NCI-H345 (cell line): ENCODE measurements around the gene FUOM.
"Not testable (repeated sequence)": the region's sequence is repeated elsewhere in the genome, so short reads cannot be mapped to it uniquely, and the experiment has no call there.

Source experiments
- DNase-seq: peaks from one replicate; lab custom pipeline; 2025; lab: John Stamatoyannopoulos, UW

FUOM gene

DNA sequence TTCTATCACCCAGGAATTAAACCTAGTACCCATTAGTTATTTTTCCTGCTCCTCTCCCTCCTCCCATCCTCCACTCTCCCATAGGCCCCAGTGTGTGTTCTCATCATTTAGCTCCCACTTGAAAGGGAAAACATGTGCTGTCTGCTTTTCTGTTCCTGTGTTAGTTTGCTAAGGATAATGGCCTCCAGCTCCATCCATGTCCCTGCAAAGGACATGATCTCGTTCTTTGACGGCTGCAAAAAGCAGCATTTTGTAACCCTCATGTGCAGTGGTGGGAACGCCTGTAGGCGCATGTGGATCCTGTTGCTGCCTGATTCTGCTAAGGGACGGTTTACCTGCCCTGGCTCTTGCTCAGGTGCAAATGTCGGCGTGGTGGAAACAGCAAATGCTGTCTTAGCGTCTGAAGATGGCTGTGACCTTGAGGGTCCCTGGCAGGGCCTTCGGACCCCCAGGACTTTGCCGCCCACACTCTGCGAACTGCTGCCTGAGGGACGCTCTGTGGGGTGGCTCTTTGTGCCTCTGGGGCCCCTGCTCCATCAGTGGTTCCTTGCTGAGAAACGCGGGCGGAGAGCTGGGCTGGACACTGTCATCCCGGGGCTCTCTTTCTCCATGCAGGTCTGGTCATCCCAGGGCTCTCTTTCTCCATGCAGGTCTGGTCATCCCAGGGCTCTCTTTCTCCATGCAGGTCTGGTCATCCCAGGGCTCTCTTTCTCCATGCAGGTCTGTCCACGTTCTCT lies 30.6 kb upstream of the FUOM start:
- DNase-seq, result no peak

DNA sequence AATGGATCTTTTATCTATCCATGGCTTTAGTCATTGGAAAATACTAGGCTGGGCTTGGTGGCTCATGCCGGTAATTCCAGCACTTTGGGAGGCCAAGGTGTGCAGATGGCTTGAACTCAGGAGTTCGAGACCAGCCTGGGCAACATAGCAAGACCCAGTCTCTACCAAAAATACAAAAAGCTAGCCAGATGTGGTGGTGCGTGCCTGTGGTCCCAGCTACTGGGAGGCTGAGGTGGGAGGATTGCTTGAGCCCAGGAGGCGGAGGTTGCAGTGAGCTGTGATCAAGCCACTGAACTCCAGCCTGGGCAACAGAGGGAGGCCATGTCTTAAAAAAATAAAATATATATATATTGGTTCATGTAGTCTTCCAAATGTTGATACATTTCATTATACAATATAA lies 29.1 kb upstream of the FUOM start:
- DNase-seq, result not testable (repeated sequence)

- DNase-seq, result no peak
Observed at GRCh38 chr10:133385214-133385613, 27.4 kb upstream of the FUOM start.

DNA sequence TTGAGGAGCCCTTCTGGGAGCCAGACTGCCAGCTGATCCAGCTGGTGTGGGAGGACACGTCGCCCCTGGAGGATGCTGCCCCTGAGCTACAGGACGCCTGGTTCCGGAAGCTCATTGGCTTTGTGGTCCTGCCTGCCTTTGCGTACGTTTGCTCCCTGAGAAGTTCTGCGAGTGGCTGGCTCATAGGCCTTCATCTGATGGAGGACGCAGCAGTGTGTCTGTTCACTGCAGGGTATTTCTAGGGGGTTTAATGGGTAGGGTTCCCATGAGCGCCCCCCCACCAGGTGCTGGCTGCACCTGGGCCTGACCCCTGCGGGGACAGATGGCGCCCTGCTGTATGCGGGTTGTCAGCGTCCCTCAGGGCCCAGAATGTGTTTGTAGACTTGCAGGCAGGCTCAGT lies 26.3 kb upstream of the FUOM start:
- no peak for DNase-seq

DNA sequence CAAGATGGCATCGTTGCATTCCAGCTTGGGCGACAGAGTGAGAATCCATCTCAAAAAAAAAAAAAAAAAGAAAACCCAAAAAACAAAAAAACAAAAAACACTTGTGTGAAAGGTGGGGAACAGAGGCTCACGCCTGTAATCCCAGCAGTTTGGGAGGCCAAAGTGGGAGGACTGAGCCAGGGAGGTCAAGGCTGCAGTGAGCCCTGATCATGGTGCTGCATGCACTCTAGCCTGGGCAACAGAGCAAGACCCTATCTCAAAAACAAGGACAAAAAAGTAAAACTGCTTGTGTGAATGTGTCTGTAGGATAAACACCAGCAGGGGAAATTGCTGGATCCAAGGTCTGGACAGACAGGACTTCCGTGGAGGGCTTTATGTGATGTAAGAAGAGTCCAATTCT lies 25.7 kb upstream of the FUOM start:
- no peak for DNase-seq

GRCh38 chr10:133381036-133381435 lies 23.2 kb upstream of the FUOM start:
- DNase-seq, result no peak

- no peak for DNase-seq
Observed at GRCh38 chr10:133379801-133380666, 22.2 kb upstream of the FUOM start.

GRCh38 chr10:133379152-133379800 lies 21.5 kb upstream of the FUOM start, which contains the start of gene PAOX:
Gene PAOX, plus strand, starts transcription at chr10:133379262. Its CDS starts 55 bp downstream, at chr10:133379317.
- DNase-seq, result peak; percentile 19

DNA sequence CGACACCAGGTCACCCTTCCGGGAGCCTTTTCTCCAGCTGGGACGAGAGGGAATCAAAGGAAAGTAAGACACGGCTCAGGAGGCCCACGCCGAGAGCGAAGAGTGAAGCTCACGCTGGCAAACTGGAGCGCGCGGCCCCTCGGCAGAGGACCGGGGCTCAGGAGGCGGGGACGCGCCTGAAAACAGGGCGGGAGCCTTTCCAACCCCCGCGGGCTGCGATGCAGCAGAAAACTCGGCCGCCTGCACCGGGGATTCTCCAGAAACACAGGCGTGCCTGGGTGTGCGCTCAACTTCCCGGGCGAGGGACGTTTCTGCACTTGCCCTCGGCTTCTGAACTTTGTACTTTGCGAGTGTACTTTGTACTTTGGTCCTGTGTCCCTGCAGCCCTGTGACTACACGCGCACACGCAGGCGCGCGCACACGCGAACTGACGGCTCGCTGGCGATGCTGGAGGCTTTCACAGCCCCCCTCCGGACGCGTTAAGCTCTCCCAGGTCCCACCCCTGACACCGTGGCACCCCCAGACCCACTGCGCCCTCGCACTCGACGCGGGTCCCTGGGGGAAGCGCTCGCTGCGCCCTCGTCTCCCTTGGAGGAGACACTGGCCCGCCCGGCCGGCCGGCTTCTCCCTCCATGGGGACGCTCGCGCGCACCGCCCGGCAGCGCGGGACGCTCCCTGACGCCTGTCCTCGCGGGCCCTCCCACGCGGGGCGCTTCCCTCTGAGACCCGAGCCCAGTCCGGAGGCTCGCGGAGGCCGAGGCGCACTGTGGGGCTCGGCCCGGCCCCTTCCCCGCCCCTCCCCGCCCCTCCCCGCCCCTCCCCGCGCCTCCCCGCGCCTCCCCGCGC lies 20.7 kb upstream of the FUOM start:
- DNase-seq, result peak; percentile 43

DNA sequence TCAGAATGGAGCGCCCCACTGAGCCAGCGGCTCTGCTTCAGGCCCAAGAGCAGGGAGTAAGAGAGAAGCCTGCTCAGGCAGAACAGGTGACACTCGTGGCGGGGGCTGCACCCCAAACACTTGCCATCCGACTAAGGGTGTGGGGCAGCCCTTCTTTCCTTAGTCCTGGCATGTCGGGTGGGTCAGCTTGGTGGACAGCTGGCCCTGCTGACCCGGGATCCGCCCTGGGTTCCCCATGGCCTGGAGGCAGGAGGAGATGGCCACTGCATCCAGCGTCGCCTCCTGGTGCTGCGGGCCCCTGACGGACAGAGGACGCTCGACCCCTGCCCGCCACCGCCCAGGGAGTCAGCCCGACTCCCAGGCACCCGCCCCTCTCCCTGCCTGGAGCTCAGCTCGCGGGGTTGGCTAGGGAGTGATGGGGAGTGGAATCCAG lies 20.0 kb upstream of the FUOM start:
- DNase-seq, result no peak

- no peak for DNase-seq
Observed at GRCh38 chr10:133377025-133377817, 19.4 kb upstream of the FUOM start.

DNA sequence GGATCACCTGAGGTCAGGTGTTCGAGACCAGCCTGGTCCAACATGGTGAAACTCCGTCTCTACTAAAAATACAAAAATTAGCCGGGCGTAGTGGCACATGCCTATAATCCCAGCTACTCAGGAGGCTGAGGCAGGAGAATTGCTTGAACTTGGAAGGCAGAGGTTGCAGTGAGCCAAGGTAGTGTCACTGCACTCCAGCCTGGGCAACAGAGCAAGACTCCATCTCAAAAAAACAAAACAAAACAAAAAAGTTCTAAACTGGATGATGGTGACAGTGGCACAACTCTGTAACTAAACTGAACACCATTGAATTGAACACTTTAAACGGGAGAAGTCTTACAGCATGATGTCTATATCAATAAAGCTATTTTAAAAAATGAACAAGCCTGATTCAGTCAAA lies 18.4 kb upstream of the FUOM start:
- not testable (repeated sequence) for DNase-seq

GRCh38 chr10:133375357-133376115 lies 17.7 kb upstream of the FUOM start:
- DNase-seq, result no peak

DNA sequence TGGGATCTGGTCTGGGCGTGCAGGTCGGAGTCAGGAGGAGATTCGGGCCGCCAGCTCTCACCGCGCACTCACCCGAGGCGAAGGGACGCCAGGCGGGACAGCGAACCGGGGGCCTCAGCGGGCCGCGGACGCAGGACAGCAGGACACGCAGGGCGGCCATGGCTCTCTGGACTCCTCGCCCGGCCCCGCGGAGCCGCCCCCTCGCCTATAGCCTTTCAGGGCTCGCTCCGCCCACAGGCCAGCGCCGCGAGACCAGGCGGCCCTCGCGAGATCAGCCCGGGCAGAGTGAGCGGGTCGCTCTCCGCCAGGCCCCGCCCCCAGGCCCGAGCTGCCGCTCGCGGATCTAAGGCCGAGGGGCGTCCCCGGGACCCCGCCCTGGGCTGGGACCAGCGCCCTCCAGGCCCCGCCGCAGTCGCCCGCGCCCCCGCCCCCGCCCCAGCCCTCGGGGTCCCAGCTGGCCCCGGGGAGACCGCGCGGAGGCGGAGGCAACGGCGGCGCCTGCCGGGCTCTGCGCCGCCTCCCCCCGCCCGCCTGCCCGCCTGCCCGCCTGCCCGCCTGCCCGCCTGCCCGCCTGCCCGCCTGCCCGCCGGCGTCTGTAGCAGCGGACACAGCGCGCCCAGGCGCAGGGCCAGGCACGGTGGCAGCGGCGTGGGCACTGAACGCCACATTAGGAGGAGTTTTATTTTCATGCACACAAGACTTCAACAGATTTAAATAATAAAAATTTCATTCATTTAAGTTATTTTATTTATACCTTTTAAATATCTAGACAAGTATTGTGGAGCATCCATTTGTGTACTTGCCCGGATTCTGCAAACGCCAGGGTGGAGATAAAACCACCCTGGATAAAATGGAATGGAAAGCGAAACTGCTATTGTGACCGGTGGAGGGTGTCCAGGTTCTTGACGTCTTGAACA lies 15.6 kb upstream of the FUOM start, which contains the start of gene ECHS1:
TSS of gene ECHS1 (minus strand) at position 181 of the 917 bp plus-strand sequence. CDS start at position 160, 21 bp downstream.
- peak; percentile 90 for DNase-seq

- no peak for DNase-seq
Observed at GRCh38 chr10:133372507-133372906, 14.7 kb upstream of the FUOM start.

DNA sequence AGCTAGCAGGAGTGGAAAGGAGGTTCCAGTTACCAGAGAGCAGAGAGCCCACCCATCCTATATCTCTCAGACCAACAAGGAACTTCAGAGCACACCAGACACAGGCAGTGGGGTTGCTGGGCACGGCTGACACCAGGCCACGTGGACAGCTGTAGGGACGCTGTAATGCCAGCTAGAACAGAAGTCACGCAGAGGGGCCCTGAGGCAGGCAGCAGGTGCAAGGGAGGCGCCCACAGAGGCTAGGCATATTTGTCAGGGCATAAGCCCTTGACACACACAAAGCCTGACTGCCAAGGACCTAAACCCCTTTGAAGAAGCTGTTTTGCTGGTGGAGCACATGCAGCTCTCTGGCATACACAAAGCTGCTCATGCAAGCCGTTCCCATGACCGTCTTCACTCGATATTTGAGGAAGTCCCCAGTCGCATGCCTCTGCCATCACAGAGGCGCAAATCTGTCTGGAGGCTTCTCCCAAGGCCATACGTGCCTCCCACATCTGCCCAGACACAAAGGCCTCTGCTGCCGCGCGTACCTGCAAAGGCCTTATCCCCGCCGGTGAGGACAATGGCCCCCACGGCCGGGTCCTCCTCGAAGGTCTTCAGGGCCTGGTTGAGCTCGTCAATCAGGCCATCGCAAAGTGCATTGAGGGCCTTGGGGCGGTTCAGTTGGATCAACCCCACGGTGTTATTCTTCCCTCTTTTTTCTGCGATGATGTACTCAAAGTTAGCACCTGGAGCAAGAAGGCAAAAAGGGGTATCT lies 12.4 kb upstream of the FUOM start:
- DNase-seq, result no peak

DNA sequence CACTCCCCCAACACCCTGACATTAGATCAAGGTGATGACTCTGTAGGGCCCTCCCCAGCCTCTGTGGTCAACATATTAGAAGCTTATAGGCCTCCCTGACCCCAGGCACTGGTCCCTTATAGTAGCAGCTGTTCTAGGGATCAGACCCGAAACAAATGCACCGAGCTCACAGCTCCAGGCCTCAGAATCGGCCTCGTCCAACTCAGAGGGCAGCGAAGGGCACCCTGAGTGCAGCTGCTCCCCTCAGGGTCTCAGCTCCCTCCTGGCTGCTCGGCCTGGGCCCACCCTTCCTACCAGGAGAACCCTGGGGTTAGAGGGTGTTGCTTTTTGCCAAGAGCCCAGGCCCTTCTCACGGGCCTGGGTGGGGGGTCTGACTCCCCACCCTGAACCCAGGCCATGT lies 10.3 kb upstream of the FUOM start:
- no peak for DNase-seq

- not testable (repeated sequence) for DNase-seq
Observed at GRCh38 chr10:133367461-133367860, 9.6 kb upstream of the FUOM start.
